ENCODE results near the gene IRS1.

IRS1 gene

DNA sequence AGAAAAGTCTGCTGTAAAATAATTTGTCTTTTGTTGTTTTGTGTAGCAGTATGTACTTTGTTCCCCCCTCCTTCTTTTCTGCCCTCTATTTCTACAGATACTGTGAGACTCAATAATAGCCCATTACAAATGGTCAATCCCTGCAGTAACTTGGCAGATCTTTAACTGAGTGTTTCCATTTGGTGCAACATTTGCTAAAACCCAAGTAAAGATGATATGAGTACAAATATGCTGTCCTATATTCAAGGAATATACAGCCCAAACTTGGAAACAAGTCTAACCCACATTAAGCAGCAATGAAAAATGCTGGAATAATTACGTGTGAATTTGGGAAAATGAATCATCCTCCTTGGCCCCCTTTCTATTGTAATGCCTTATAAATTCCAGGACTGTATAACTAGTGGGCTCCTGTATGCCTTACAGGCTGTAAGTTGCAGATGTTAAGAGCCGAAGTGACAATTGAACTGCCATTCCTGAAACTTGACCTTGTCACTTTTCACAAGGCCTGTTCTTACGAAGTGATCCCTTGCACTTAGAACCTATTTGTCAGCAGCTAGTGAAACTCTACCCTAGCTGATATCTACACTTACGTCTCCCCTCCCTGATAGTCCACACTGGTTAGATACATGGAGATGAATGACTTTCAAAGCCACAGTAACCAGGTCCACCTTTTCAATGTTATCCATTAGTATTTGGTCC lies 104.9 kb downstream of the IRS1 start:
- TF ChIP-seq, protein P1, sequence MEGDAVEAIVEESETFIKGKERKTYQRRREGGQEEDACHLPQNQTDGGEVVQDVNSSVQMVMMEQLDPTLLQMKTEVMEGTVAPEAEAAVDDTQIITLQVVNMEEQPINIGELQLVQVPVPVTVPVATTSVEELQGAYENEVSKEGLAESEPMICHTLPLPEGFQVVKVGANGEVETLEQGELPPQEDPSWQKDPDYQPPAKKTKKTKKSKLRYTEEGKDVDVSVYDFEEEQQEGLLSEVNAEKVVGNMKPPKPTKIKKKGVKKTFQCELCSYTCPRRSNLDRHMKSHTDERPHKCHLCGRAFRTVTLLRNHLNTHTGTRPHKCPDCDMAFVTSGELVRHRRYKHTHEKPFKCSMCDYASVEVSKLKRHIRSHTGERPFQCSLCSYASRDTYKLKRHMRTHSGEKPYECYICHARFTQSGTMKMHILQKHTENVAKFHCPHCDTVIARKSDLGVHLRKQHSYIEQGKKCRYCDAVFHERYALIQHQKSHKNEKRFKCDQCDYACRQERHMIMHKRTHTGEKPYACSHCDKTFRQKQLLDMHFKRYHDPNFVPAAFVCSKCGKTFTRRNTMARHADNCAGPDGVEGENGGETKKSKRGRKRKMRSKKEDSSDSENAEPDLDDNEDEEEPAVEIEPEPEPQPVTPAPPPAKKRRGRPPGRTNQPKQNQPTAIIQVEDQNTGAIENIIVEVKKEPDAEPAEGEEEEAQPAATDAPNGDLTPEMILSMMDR (IDR thresholded peaks at IDR 0.05; ENCODE audit: low read depth, low read length, missing control alignments) = no peak
- no peak for DNase-seq (ENCODE audit: low read depth)
- no peak overlapping the region for H3K4me3 ChIP-seq (ENCODE audit: low read depth, low read length)

DNA sequence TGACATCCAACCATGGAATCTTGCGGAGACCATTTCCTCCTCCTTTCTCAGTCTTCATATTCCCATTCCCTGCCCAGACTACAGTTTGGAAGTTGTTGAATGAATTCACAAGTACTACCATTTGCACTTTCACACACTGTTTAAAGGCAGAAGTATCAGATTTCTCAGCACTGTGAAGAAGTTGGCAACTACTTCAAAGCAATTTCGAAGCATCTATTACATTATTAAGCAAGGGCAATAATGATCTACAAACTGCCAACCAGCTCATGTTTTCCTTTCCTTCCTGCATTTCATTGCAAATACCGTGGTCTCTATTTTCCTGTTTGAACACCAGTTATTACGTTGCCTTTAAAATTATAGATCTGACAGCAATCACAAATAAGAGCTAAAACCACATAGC lies 105.5 kb downstream of the IRS1 start:
- no peak overlapping the region for H3K4me3 ChIP-seq (ENCODE audit: low read depth, low read length)
- TF ChIP-seq, protein P1 (IDR thresholded peaks at IDR 0.05; ENCODE audit: low read depth, low read length, missing control alignments) = no peak
- no peak for DNase-seq (ENCODE audit: low read depth)

DNA sequence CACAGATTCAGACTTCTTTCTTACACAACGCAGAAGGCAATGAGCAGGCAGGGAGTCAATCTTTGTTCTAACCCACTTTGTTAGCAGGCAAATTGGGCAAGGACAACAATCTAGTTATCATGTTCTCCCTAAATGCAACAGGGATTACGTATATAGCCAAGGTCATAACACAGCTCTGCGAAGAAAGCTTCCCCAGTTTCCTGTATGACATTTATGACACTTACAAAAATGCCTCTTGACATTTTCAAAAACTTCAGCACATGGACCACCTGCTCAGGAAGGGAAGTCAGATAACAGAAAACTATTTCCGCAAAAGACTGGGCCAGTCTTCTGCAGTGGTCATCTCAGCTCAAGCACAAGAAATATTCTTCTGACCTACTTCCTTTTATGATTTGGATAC lies 106.1 kb downstream of the IRS1 start:
- H3K4me3 ChIP-seq (ENCODE audit: low read depth, low read length) = no peak overlapping the region
- no peak for DNase-seq (ENCODE audit: low read depth)
- TF ChIP-seq, protein P1 (IDR thresholded peaks at IDR 0.05; ENCODE audit: low read depth, low read length, missing control alignments) = no peak

DNA sequence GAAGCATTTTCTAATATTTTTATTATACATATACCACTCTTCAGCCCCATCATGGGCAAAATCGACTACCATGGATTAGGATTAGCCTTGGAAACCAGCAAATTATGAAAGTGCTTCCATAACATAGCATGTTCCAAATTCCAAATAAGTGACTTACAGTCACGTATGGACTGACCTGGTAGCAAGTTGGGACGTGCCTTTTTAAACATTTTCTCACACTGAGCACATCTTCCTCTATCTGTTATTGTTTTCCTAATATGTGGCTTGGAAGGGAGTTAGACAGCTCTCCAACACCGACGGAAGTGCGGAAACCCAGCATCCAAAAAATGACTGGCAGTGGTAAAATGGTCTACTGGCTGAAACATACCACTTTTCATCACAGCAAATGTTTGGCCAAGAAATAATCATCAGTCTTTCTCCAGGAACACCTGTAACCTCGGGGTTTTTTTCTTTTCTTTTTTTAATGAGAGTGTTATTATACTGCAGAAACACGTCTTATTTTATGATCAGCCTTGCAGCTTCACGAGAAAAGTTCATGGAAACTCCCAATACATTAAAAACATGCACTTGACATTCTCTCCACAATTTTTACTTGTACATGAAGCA lies 107.0 kb downstream of the IRS1 start:
- TF ChIP-seq, protein P1 (IDR thresholded peaks at IDR 0.05; ENCODE audit: low read depth, low read length, missing control alignments) = no peak
- no peak for DNase-seq (ENCODE audit: low read depth)
- H3K4me3 ChIP-seq (ENCODE audit: low read depth, low read length) = no peak overlapping the region

DNA sequence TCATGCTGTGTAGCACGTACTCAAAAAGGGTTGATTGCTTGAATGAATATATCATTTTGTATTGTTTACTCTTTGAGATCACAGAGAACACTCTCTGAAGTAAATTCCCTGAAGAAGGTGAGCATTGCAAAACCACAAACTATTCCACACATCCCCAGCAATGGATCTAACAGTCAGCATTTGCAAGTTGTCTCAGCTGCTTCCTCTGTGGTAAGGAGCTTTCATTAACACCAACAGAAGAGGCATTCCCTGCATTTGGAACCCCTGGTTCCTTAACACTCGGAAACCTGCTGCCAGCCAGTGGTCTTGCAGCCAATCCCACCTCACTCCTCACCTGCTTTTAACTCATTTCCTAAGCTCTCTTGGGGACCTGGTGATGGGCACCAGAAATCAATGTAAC lies 108.4 kb downstream of the IRS1 start:
- DNase-seq (ENCODE audit: low read depth) = no peak
- H3K4me3 ChIP-seq (ENCODE audit: low read depth, low read length) = no peak overlapping the region
- TF ChIP-seq, protein P1 (IDR thresholded peaks at IDR 0.05; ENCODE audit: low read depth, low read length, missing control alignments) = no peak

DNA sequence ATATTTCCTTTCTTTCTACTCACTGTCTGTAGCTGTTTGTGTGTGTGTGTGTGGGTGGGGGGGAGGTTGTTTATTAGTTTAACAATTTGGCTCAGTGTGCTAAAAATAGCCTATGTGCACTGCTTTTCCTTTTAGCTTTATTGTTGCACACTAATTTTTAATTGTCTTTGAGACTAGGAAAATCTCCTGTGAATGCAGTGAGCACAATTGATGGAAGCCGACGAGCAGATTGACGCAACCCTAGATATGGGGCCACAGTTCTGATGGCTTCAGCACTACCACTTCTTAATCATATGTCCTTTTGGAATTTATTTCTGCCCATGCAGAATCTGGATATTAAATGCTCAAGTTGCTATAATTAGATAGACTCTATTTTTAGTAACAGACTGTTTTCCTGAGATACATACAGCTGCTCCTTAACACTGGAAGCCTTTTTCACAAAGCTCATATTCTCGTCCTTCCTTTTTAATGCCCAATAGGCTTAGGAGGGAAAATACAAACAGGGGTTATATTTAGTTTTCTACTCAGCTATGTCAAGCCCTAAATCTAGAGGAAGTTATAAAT lies 109.1 kb downstream of the IRS1 start:
- H3K4me3 ChIP-seq (ENCODE audit: low read depth, low read length) = no peak overlapping the region
- DNase-seq (ENCODE audit: low read depth) = no peak
- TF ChIP-seq, protein P1 (IDR thresholded peaks at IDR 0.05; ENCODE audit: low read depth, low read length, missing control alignments) = no peak
